ENCODE results near the gene APC. TPM values are rescaled to one million over a fixed set of nuclear protein-coding genes. Genes with fewer than 3 reads are reported as not detected.

Gene APC
- total and polyA plus RNA-seq, 12 donors: 3.1 to 47.6 (median 36.6) TPM

DNA sequence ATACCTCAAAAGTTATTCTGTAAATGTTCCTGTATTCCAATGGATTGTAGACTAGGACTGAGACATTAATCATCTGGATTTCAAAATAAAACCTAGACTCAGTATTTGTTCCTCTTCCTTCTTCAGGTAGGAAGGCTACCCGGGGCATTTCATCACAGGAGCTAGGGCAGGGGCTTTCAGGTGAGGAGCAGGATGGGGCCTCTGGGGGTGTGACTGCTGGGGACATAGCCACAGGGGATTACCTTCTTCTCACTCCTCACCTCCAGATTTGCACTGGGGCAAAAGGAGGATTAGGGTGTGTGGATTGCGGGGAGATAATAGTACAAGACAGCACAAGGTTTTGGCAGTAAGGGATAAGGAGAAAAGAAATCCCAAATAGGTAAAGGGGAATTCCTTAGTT, 85.5 kb downstream of the APC start:
- intact Hi-C loops (cut with DNase I): no loop called here
- H3K9me3 ChIP-seq: no peaks in the 10 kb centered on the region
- H3K27me3 ChIP-seq: no peaks in the 10 kb centered on the region
- no peak overlapping the region for H3K4me3 ChIP-seq
- ATAC-seq: no peak
- peaks cover 0 to 98% (median 22%) of the 10 kb centered on the region in 9 donors for H3K36me3 ChIP-seq
- H3K4me1 ChIP-seq: no peaks in the 10 kb centered on the region
- TF ChIP-seq CTCF (IDR thresholded peaks at IDR 0.05): no peak
- DNase-seq: no peak
- whole genome bisulfite sequencing, 2 donors: 85 to 90% methylated on average over 2 of the region's 2 CpGs
- no peak overlapping the region for H3K27ac ChIP-seq

- Histone ChIP-seq H3K4me3 (no peak overlapping the region), H3K27me3 (no peaks in the 10 kb centered on the region), H3K9me3 (no peaks in the 10 kb centered on the region), H3K36me3 (peaks cover 0 to 99% (median 26%) of the 10 kb centered on the region in 9 donors), H3K27ac (no peak overlapping the region), H3K4me1 (no peaks in the 10 kb centered on the region)
- no peak for TF ChIP-seq CTCF (IDR thresholded peaks at IDR 0.05)
- 94 to 95% methylated on average over 2 of the region's 2 CpGs for WGBS, 2 donors
- DNase-seq (no peak), ATAC-seq (no peak)
- intact Hi-C loops (cut with DNase I): no loop called here
These were observed 86.0 kb downstream of the APC start for GRCh38 chr5:112823656-112824055.

- intact Hi-C loops (cut with DNase I): no loop called here
- TF ChIP-seq CTCF (IDR thresholded peaks at IDR 0.05): no peak
- Histone ChIP-seq H3K27me3 (no peaks in the 10 kb centered on the region), H3K9me3 (no peaks in the 10 kb centered on the region), H3K4me3 (no peak overlapping the region), H3K4me1 (no peaks in the 10 kb centered on the region), H3K27ac (no peak overlapping the region), H3K36me3 (peaks cover 0 to 99% (median 30%) of the 10 kb centered on the region in 9 donors)
- ATAC-seq: no peak
- DNase-seq: no peak
These were observed 86.5 kb downstream of the APC start for GRCh38 chr5:112824197-112824596.

GRCh38 chr5:112830378-112830777, 92.7 kb downstream of the APC start:
- no peaks in the 10 kb centered on the region for H3K4me1 ChIP-seq
- TF ChIP-seq CTCF (IDR thresholded peaks at IDR 0.05): no peak
- H3K4me3 ChIP-seq: no peak overlapping the region
- H3K9me3 ChIP-seq: no peaks in the 10 kb centered on the region
- WGBS, 2 donors: 97 to 98% methylated on average over 2 of the region's 2 CpGs
- intact Hi-C loops (cut with DNase I): no loop called here
- ATAC-seq: no peak
- no peak for DNase-seq
- H3K27ac ChIP-seq: no peak overlapping the region
- peaks cover 0 to 98% (median 41%) of the 10 kb centered on the region in 9 donors for H3K36me3 ChIP-seq
- no peaks in the 10 kb centered on the region for H3K27me3 ChIP-seq

All from heart right ventricle (tissue), 16 donors.